Measurements from ENCODE around the gene CENPV. TPM values are rescaled to one million over a fixed set of nuclear protein-coding genes. Genes with fewer than 3 reads are reported as not detected.

CENPV gene
- total RNA-seq, 2 donors from 2014 or later = 15.8 to 16.9 TPM

GRCh38 chr17:16338391-16338790 lies 14.9 kb downstream of the CENPV start:
- Histone ChIP-seq H3K9me3 (no peaks in the 10 kb centered on the region), H3K4me3 (no peak overlapping the region), H3K27ac (no peak overlapping the region), H3K36me3 (no peaks in the 10 kb centered on the region), H3K27me3 (no peaks in the 10 kb centered on the region), H3K4me1 (no peaks in the 10 kb centered on the region)
- TF ChIP-seq CTCF (IDR thresholded peaks at IDR 0.05) = no peak
- no peak for DNase-seq (ENCODE audit: low spot score)

- Histone ChIP-seq H3K27me3 (no peaks in the 10 kb centered on the region), H3K27ac (no peak overlapping the region), H3K36me3 (peaks cover 14% of the 10 kb centered on the region), H3K4me1 (no peaks in the 10 kb centered on the region), H3K4me3 (no peak overlapping the region), H3K9me3 (no peaks in the 10 kb centered on the region)
- no peak for DNase-seq (ENCODE audit: low spot score)
- TF ChIP-seq CTCF (IDR thresholded peaks at IDR 0.05) = no peak
Measured at GRCh38 chr17:16329519-16330271, 23.6 kb downstream of the CENPV start.

- H3K27me3 ChIP-seq = no peaks in the 10 kb centered on the region
- H3K4me3 ChIP-seq = no peak overlapping the region
- no peaks in the 10 kb centered on the region for H3K4me1 ChIP-seq
- peaks cover 14% of the 10 kb centered on the region for H3K36me3 ChIP-seq
- TF ChIP-seq CTCF (IDR thresholded peaks at IDR 0.05) = no peak
- no peak overlapping the region for H3K27ac ChIP-seq
- no peaks in the 10 kb centered on the region for H3K9me3 ChIP-seq
- no peak for DNase-seq (ENCODE audit: low spot score)
Measured at GRCh38 chr17:16328997-16329396, 24.3 kb downstream of the CENPV start.

GRCh38 chr17:16327018-16327417 lies 26.3 kb downstream of the CENPV start:
- Histone ChIP-seq H3K27me3 (no peaks in the 10 kb centered on the region), H3K4me1 (no peaks in the 10 kb centered on the region), H3K27ac (no peak overlapping the region), H3K4me3 (no peak overlapping the region), H3K9me3 (no peaks in the 10 kb centered on the region), H3K36me3 (peaks cover 14% of the 10 kb centered on the region)
- DNase-seq (ENCODE audit: low spot score) = no peak
- no peak for TF ChIP-seq CTCF (IDR thresholded peaks at IDR 0.05)

GRCh38 chr17:16325964-16326363 lies 27.3 kb downstream of the CENPV start:
- Histone ChIP-seq H3K27me3 (no peaks in the 10 kb centered on the region), H3K4me3 (no peak overlapping the region), H3K4me1 (no peaks in the 10 kb centered on the region), H3K9me3 (no peaks in the 10 kb centered on the region), H3K36me3 (peaks cover 14% of the 10 kb centered on the region), H3K27ac (no peak overlapping the region)
- TF ChIP-seq CTCF (IDR thresholded peaks at IDR 0.05) = no peak
- no peak for DNase-seq (ENCODE audit: low spot score)

- DNase-seq (ENCODE audit: low spot score) = no peak
- TF ChIP-seq CTCF (IDR thresholded peaks at IDR 0.05) = no peak
- H3K9me3 ChIP-seq = no peaks in the 10 kb centered on the region
- H3K27ac ChIP-seq = no peak overlapping the region
- H3K27me3 ChIP-seq = no peaks in the 10 kb centered on the region
- H3K4me1 ChIP-seq = no peaks in the 10 kb centered on the region
- H3K36me3 ChIP-seq = peaks cover 19% of the 10 kb centered on the region
- no peak overlapping the region for H3K4me3 ChIP-seq
Measured at GRCh38 chr17:16322636-16323035, 30.6 kb downstream of the CENPV start.

Measured in right atrium auricular region (tissue), 2 donors.